HepG2 (cell line): ENCODE results near the gene SPATS2. TPM values are rescaled to one million over a fixed set of nuclear protein-coding genes. Genes with fewer than 3 reads are reported as not detected.

Experiments
- BCL6 ChIP-seq: IDR thresholded peaks from 2 replicates; pipeline ENCODE4 v1.6.1; 2016; ENCODE audit warnings: missing genetic modification reagents, missing compliant biosample characterization
- HMGXB3 ChIP-seq: sonication (generic); formaldehyde crosslinking; IDR thresholded peaks from 2 replicates; pipeline ENCODE4 v1.4.0; 2020; ENCODE audit warnings: missing genetic modification reagents, borderline replicate concordance
- IRF1 ChIP-seq: sonication (generic); formaldehyde crosslinking; IDR thresholded peaks from 2 replicates; pipeline ENCODE4 v1.4.0; 2020; ENCODE audit warnings: low read depth, mild to moderate bottlenecking, missing genetic modification reagents
- KLF13 ChIP-seq: sonication (generic); formaldehyde crosslinking; IDR thresholded peaks from 2 replicates; pipeline ENCODE4 v1.4.0; 2020; ENCODE audit warnings: mild to moderate bottlenecking, missing genetic modification reagents
- MIER2 ChIP-seq: IDR thresholded peaks from 2 replicates; pipeline ENCODE4 v1.6.1; 2016; ENCODE audit warnings: missing biosample characterization, missing genetic modification reagents
- MTF2 ChIP-seq: sonication (generic); formaldehyde crosslinking; IDR thresholded peaks from 2 replicates; pipeline ENCODE4 v1.5.0; 2020; ENCODE audit warnings: missing genetic modification reagents, borderline replicate concordance
- NFAT5 ChIP-seq: sonication (generic); formaldehyde crosslinking; IDR thresholded peaks from 2 replicates; pipeline ENCODE4 v1.4.0; 2020; ENCODE audit warnings: missing genetic modification reagents
- PBX3 ChIP-seq: sonication (generic); formaldehyde crosslinking; IDR thresholded peaks from 2 replicates; pipeline ENCODE4 v1.8.1; 2023; ENCODE audit warnings: missing genetic modification reagents, inconsistent platforms, borderline replicate concordance
- POLR2A ChIP-seq, 2 experiments: IDR thresholded peaks; 2 replicates each; pipeline ENCODE4 v1.6.1; 2011; ENCODE audit warnings: low read depth in 2 of 2, low read length in 2 of 2, mild to moderate bottlenecking in 1 of 2, moderate library complexity in 1 of 2; ENCODE audit not compliant: insufficient read depth in 1 of 2
- ZNF281 ChIP-seq: sonication (generic); formaldehyde crosslinking; IDR thresholded peaks from 2 replicates; pipeline ENCODE4 v1.4.0; 2020; ENCODE audit warnings: missing genetic modification reagents, borderline replicate concordance
- ZNF616 ChIP-seq: sonication (generic); formaldehyde crosslinking; IDR thresholded peaks from 2 replicates; pipeline ENCODE4 v1.5.0; 2020; ENCODE audit warnings: low read depth, mild to moderate bottlenecking, missing genetic modification reagents
- ZNF75D ChIP-seq: sonication (generic); formaldehyde crosslinking; IDR thresholded peaks from 2 replicates; pipeline ENCODE4 v1.8.1; 2023; ENCODE audit warnings: missing genetic modification reagents, mild to moderate bottlenecking, borderline replicate concordance
- polyA plus RNA-seq, 8 experiments: library from polyadenylated mRNA; depleted of rRNA in 3 of 8; stranded (reverse) in 7 of 8; unstranded in 1 of 8; fragments of >200 nt; fragmentation: Illumina TruSeq in 4 of 8; extraction: Trizol in 4 of 8; gene quantifications; 2 replicates each; pipeline versions ENCODE4 v1.2.1 to v1.2.3, GENCODE V29; 2011 to 2016; ENCODE audit warnings: low read depth in 4 of 8, missing spikeins in 1 of 8, mixed read lengths in 1 of 8; ENCODE audit not compliant: insufficient read depth in 1 of 8
- total RNA-seq, 5 experiments: library from RNA; depleted of rRNA; stranded (reverse); fragments of >200 nt; fragmentation: Illumina TruSeq; extraction: Trizol; gene quantifications; 2 replicates each; pipeline ENCODE4 v1.2.3, GENCODE V29; 2016; ENCODE audit warnings: low read depth in 1 of 5

SPATS2 gene
- total and polyA plus RNA-seq, 2 of the 13 experiments (the other 11 are each of a cell fraction or from before 2014, with no cell fraction given): 19.3 to 28.1 TPM

- no peak; the same call in 1 of the 2 replicates for TF ChIP-seq HMGXB3 (CRISPR knock-in tag)
- TF ChIP-seq NFAT5 (CRISPR knock-in tag): no peak
- TF ChIP-seq ZNF281 (CRISPR knock-in tag): no peak
- TF ChIP-seq BCL6: 0 out of 2 replicates have a peak, but pooled peaks have one; percentile 6
- 0 out of 2 replicates have a peak, but pooled peaks have one; percentile 33 for TF ChIP-seq ZNF616 (CRISPR knock-in tag)
- 0 out of 2 replicates have a peak, but pooled peaks have one; percentile 36 for TF ChIP-seq PBX3 (CRISPR knock-in tag)
- no peak for TF ChIP-seq ZNF75D
- TF ChIP-seq IRF1 (CRISPR knock-in tag): no peak
- peak; percentile 70 to 96 for TF ChIP-seq POLR2A (IDR thresholded peaks at IDR 0.05; ENCODE audit: insufficient read depth in 1 of 2, low read depth in 2 of 2, low read length in 2 of 2)
- TF ChIP-seq KLF13 (CRISPR knock-in tag): no peak
- TF ChIP-seq MIER2 (CRISPR knock-in tag): no peak
- no peak for TF ChIP-seq MTF2 (CRISPR knock-in tag)
Measured at GRCh38 chr12:49567611-49568441, 200.6 kb downstream of the SPATS2 start, which contains the start of gene MCRS1 (continued).
